GM12874 (cell line): Measurements from ENCODE around the gene CREB3L4.

Experiments
- CTCF ChIP-seq: IDR thresholded peaks from 2 replicates; pipeline ENCODE4 v1.5.1; 2011; ENCODE audit warnings: low read depth, mild to moderate bottlenecking, control low read depth, low read length, moderate library complexity; ENCODE audit not compliant: insufficient read depth

Gene CREB3L4

GRCh38 chr1:153922972-153923925 is 44.5 kb upstream of the CREB3L4 start, which contains the start of gene GATAD2B:
Gene GATAD2B (minus strand): TSS chr1:153922972. CDS start chr1:153828347, 94,625 bp downstream.
- no peak for TF ChIP-seq CTCF

GRCh38 chr1:153926405-153926804 is 41.3 kb upstream of the CREB3L4 start:
- TF ChIP-seq CTCF, result no peak

- TF ChIP-seq CTCF, result no peak
These were observed 39.5 kb upstream of the CREB3L4 start for GRCh38 chr1:153928245-153928644.

GRCh38 chr1:153928791-153929341 is 38.8 kb upstream of the CREB3L4 start:
- no peak for TF ChIP-seq CTCF

GRCh38 chr1:153929426-153929825 is 38.3 kb upstream of the CREB3L4 start:
- TF ChIP-seq CTCF, result no peak

GRCh38 chr1:153929981-153930948 is 37.4 kb upstream of the CREB3L4 start:
- no peak for TF ChIP-seq CTCF
